HCT116 (cell line): Measurements from ENCODE around the gene CRADD. TPM values are rescaled to one million over a fixed set of nuclear protein-coding genes. Genes with fewer than 3 reads are reported as not detected.

ENCODE experiments used
- ATAC-seq: fragments of 200-7000 bp; cut with Tn5 transposase; 2 replicates; pipeline ENCODE4 v1.9.1; 2020; ENCODE audit warnings: mild to moderate bottlenecking, moderate library complexity
- BruUV-seq: library from RNA; stranded (reverse); fragments of 400-500 nt; replicated peaks from 2 replicates; lab custom pipeline; 2021; lab: Mats Ljungman, UMichigan
- CTCF ChIA-PET: fragments of 300-600 bp; sonication (Branson Sonifier 250); formaldehyde crosslinking; loops from one replicate; lab custom pipeline; 2021; ENCODE audit warnings: antibody characterized with exemption; lab: Charles Lee
- POLR2A ChIA-PET: fragments of 300-600, 350-600 bp; sonication (Branson Sonifier 250); formaldehyde crosslinking; loops from one replicate; lab custom pipeline; 2021; ENCODE audit warnings: antibody characterized with exemption; lab: Charles Lee
- RAD21 ChIA-PET, 2 experiments: fragments of 300-600 bp; sonication (Branson Sonifier 250); formaldehyde crosslinking; loops; one replicate each; lab custom pipeline; 2023; ENCODE audit warnings: low total read pairs in 2 of 2; ENCODE audit not compliant: uncharacterized antibody in 2 of 2, unreplicated experiment in 2 of 2, low non-redundant PET in 1 of 2; lab: Charles Lee
- DNase-seq: peaks from one replicate; pipeline ENCODE4 v3.0.0-alpha.2; 2010; ENCODE audit warnings: low read depth, low spot score
- H2AFZ ChIP-seq: fragments of 200-600 bp; shearing (Covaris generic), sonication (generic); 2 replicates; pipeline ENCODE4 v1.6.1; 2017; ENCODE audit warnings: low read depth, mixed run types, mixed read lengths, antibody characterized with exemption, low read length; ENCODE audit not compliant: poor library complexity, severe bottlenecking
- H3K27ac ChIP-seq: 2 replicates; pipeline ENCODE4 v1.5.1; 2012; ENCODE audit warnings: low read depth, low read length
- H3K27me3 ChIP-seq: fragments of 200-600 bp; sonication (generic); 2 replicates; pipeline ENCODE4 v1.6.1; 2016; ENCODE audit warnings: mixed run types, low read length, mixed read lengths; ENCODE audit not compliant: insufficient read depth
- H3K36me3 ChIP-seq, 2 experiments: fragments of 200-500 bp in 1 of 2; fragments of 200-600 bp in 1 of 2; sonication (Bioruptor generic) in 1 of 2; sonication (generic) in 1 of 2; 2 replicates each; pipeline versions ENCODE4 v1.5.1 to v1.6.1; 2014 to 2016; ENCODE audit warnings: low read length in 2 of 2, inconsistent platforms in 1 of 2, mixed read lengths in 1 of 2, mixed run types in 1 of 2; ENCODE audit not compliant: insufficient read depth in 2 of 2, control insufficient read depth in 1 of 2
- H3K4me1 ChIP-seq, 2 experiments: fragments of 200-600 bp in 1 of 2; sonication (generic) in 1 of 2; 2 replicates each; pipeline versions ENCODE4 v1.5.1 to v1.6.1; 2012 to 2017; ENCODE audit warnings: low read length in 2 of 2, inconsistent platforms in 1 of 2, mild to moderate bottlenecking in 1 of 2, mixed read lengths in 1 of 2, mixed run types in 1 of 2, moderate library complexity in 1 of 2; ENCODE audit not compliant: insufficient read depth in 2 of 2, control insufficient read depth in 1 of 2
- H3K4me2 ChIP-seq: fragments of 200-600 bp; sonication (generic); 2 replicates; pipeline ENCODE4 v1.6.1; 2017; ENCODE audit warnings: mixed run types, low read length, mixed read lengths
- H3K4me3 ChIP-seq, 2 experiments: fragments of 200-600 bp in 1 of 2; sonication (generic) in 1 of 2; replicated peaks in 1 of 2; 2 replicates each; pipeline ENCODE4 v1.5.1; 2011 to 2016; ENCODE audit warnings: low read length in 2 of 2, control low read depth in 1 of 2, low read depth in 1 of 2, mild to moderate bottlenecking in 1 of 2, mixed read lengths in 1 of 2, mixed run types in 1 of 2
- H3K79me2 ChIP-seq: fragments of 200-600 bp; sonication (generic); 2 replicates; pipeline ENCODE4 v1.6.1; 2017; ENCODE audit warnings: mild to moderate bottlenecking, mixed run types, low read length, moderate library complexity, mixed read lengths; ENCODE audit not compliant: insufficient read depth
- H3K9ac ChIP-seq: fragments of 200-600 bp; sonication (generic); 2 replicates; pipeline ENCODE4 v1.6.1; 2016; ENCODE audit warnings: low read length, mixed read lengths
- H3K9me2 ChIP-seq: fragments of 200-600 bp; sonication (generic), shearing (Covaris generic); 2 replicates; pipeline ENCODE4 v1.6.1; 2017; ENCODE audit warnings: mixed run types, mild to moderate bottlenecking, moderate library complexity; ENCODE audit not compliant: insufficient read depth
- H3K9me3 ChIP-seq, 2 experiments: fragments of 200-500 bp in 1 of 2; fragments of 200-600 bp in 1 of 2; sonication (Bioruptor generic) in 1 of 2; sonication (generic) in 1 of 2; 2 replicates each; pipeline ENCODE4 v1.6.1; 2014 to 2017; ENCODE audit warnings: low read length in 2 of 2, mixed read lengths in 2 of 2, inconsistent platforms in 1 of 2, low read depth in 1 of 2, mild to moderate bottlenecking in 1 of 2, mixed run types in 1 of 2, moderate library complexity in 1 of 2; ENCODE audit not compliant: control insufficient read depth in 1 of 2, insufficient read depth in 1 of 2
- H4K20me1 ChIP-seq: fragments of 200-600 bp; sonication (generic), shearing (Covaris generic); 2 replicates; pipeline ENCODE4 v1.6.1; 2017; ENCODE audit warnings: mixed run types, mild to moderate bottlenecking, moderate library complexity; ENCODE audit not compliant: insufficient read depth
- ATF3 ChIP-seq: IDR thresholded peaks from 2 replicates; pipeline ENCODE4 v1.6.1; 2012
- CTCF ChIP-seq, 3 experiments: fragments of 200-600 bp in 1 of 3; sonication (generic) in 1 of 3; IDR thresholded peaks in 2 of 3; conservative IDR thresholded peaks in 1 of 3; 2 replicates each; pipeline ENCODE4 v1.5.1; 2012 to 2017; ENCODE audit warnings: low read depth in 2 of 3, low read length in 2 of 3, antibody characterized with exemption in 1 of 3, borderline replicate concordance in 1 of 3, control low read depth in 1 of 3, mild to moderate bottlenecking in 1 of 3, mixed read lengths in 1 of 3, mixed run types in 1 of 3, moderate library complexity in 1 of 3; ENCODE audit not compliant: insufficient read depth in 1 of 3
- EGR1 ChIP-seq: IDR thresholded peaks from 2 replicates; pipeline ENCODE4 v1.6.1; 2012; ENCODE audit warnings: low read depth
- EZH2phosphoT487 ChIP-seq: fragments of 200-600 bp; IDR thresholded peaks from 2 replicates; pipeline ENCODE4 v1.6.1; 2018; ENCODE audit warnings: antibody characterized with exemption, borderline replicate concordance
- FOSL1 ChIP-seq: IDR thresholded peaks from 2 replicates; pipeline ENCODE4 v1.6.1; 2012; ENCODE audit warnings: low read depth
- JUND ChIP-seq: IDR thresholded peaks from 2 replicates; pipeline ENCODE4 v1.6.1; 2012
- MAX ChIP-seq: IDR thresholded peaks from 2 replicates; pipeline ENCODE4 v1.6.1; 2012
- POLR2A ChIP-seq: IDR thresholded peaks from 2 replicates; pipeline ENCODE4 v1.7.0; 2011; ENCODE audit warnings: borderline replicate concordance; ENCODE audit not compliant: insufficient read depth, insufficient read length; ENCODE audit errors: extremely low read depth
- RAD21 ChIP-seq: IDR thresholded peaks from 2 replicates; pipeline ENCODE4 v1.6.1; 2012; ENCODE audit warnings: low read depth, mild to moderate bottlenecking
- REST ChIP-seq: IDR thresholded peaks from 2 replicates; pipeline ENCODE4 v1.6.1; 2012; ENCODE audit warnings: low read depth
- SIN3A ChIP-seq: IDR thresholded peaks from 2 replicates; pipeline ENCODE4 v1.6.1; 2012; ENCODE audit warnings: low read depth
- SP1 ChIP-seq: IDR thresholded peaks from 2 replicates; pipeline ENCODE4 v1.6.1; 2012; ENCODE audit warnings: low read depth
- SRF ChIP-seq: IDR thresholded peaks from 2 replicates; pipeline ENCODE4 v1.6.1; 2012; ENCODE audit warnings: low read depth
- TCF7L2 ChIP-seq: IDR thresholded peaks from 2 replicates; pipeline ENCODE4 v1.7.0; 2011; ENCODE audit warnings: borderline replicate concordance, inconsistent platforms; ENCODE audit not compliant: insufficient read depth, insufficient read length; ENCODE audit errors: extremely low read depth
- YY1 ChIP-seq: IDR thresholded peaks from 2 replicates; pipeline ENCODE4 v1.6.1; 2011; ENCODE audit warnings: low read length, low read depth, moderate library complexity, mild to moderate bottlenecking; ENCODE audit not compliant: insufficient replicate concordance; ENCODE audit errors: extremely low read depth
- ZBTB33 ChIP-seq: IDR thresholded peaks from 2 replicates; pipeline ENCODE4 v1.6.1; 2011; ENCODE audit warnings: mild to moderate bottlenecking, low read length, moderate library complexity; ENCODE audit not compliant: insufficient replicate concordance; ENCODE audit errors: extremely low read depth
- ZFX ChIP-seq: fragments of 450-650 bp; IDR thresholded peaks from 2 replicates; pipeline ENCODE4 v1.6.1; 2017
- ZNF274 ChIP-seq: fragments of 200-500 bp; sonication (Bioruptor generic); IDR thresholded peaks from 2 replicates; pipeline ENCODE4 v1.6.1; 2014; ENCODE audit warnings: mild to moderate bottlenecking, low read depth, low read length, inconsistent platforms
- intact Hi-C: fragments of 100-400 bp; cut with micrococcal nuclease; formaldehyde crosslinking; loops from 2 replicates; pipeline ENCODE4 v1.10.0; 2022
- total RNA-seq: library from RNA; stranded (reverse); gene quantifications from one replicate; pipeline ENCODE4 v1.2.1, GENCODE V29; 2021; ENCODE audit not compliant: unreplicated experiment

The CRADD gene
- total RNA-seq, 1 experiment from 2014 or later, result 12.2 TPM

GRCh38 chr12:93729934-93730333 is 52.8 kb downstream of the CRADD start:
- Histone ChIP-seq H3K9me2 (no peaks in the 10 kb centered on the region), H3K27ac (no peak overlapping the region), H3K36me3 (no peaks in the 10 kb centered on the region), H2AFZ (no peak overlapping the region), H3K4me3 (no peak overlapping the region), H3K9me3 (no peaks in the 10 kb centered on the region)
- no peak for DNase-seq
- ChIA-PET CTCF (no interaction called here), RAD21 (no interaction called here)
- TF ChIP-seq YY1, result no peak
- no peak for TF ChIP-seq FOSL1
- no peak for TF ChIP-seq TCF7L2
- no peak for TF ChIP-seq EZH2phosphoT487
- TF ChIP-seq MAX, result no peak
- no peak for TF ChIP-seq SRF
- no peak for TF ChIP-seq REST
- no peak for TF ChIP-seq JUND
- TF ChIP-seq ZBTB33, result no peak
- TF ChIP-seq ZFX, result no peak
- no peak for TF ChIP-seq SIN3A
- TF ChIP-seq ATF3, result no peak
- no peak for TF ChIP-seq ZNF274
- no peak for TF ChIP-seq SP1
- no peak for TF ChIP-seq POLR2A
- TF ChIP-seq EGR1, result no peak
- no peak for TF ChIP-seq RAD21
- no peak for TF ChIP-seq CTCF (IDR thresholded peaks at IDR 0.05 in 2 of 3, conservative IDR thresholded peaks at IDR 0.05 in 1 of 3; ENCODE audit: borderline replicate concordance in 1 of 3, insufficient read depth in 1 of 3, low read depth in 2 of 3, low read length in 2 of 3)
- TF ChIP-seq, all 23 proteins: peak for 0
- Histone ChIP-seq H3K27me3 (no peaks in the 10 kb centered on the region), H3K9ac (no peak overlapping the region), H3K79me2 (no peaks in the 10 kb centered on the region), H3K4me1 (no peaks in the 10 kb centered on the region), H3K4me2 (no peak overlapping the region), H4K20me1 (no peaks in the 10 kb centered on the region; the same call in 1 of the 2 replicates)
- no TSS peak for BruUV-seq
- intact Hi-C loops, result no loop called here
- no peak for ATAC-seq
- POLR2A ChIA-PET, result no interaction called here
